ENCODE measurements around the gene SEMA5A. TPM values are rescaled to one million over a fixed set of nuclear protein-coding genes. Genes with fewer than 3 reads are reported as not detected.

SEMA5A gene
- total RNA-seq, 3 donors from 2014 or later, result 20.3 to 43.8 (median 33.6) TPM

DNA sequence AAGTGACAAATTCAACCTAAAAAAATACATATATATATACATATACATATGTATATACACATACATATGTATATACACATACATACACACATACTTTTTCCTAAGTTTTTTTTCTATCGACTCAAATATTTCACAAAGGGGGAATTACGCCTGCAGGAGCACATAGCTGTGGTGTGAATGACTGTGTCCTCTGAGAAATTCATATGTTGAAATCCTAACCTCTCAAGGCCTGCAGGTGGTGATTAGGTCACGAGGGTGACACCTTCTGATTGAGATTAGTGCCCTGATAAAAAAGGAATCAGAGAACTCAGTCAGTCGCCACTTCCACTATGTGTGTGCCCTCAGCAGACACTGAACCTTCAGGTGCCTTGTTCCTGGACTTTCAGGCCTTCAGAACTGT lies 248.7 kb downstream of the SEMA5A start:
- Histone ChIP-seq H3K4me3 (no peak overlapping the region), H3K36me3 (ENCODE audit: low read depth) (no peaks in the 10 kb centered on the region), H3K9me3 (no peaks in the 10 kb centered on the region), H3K4me1 (ENCODE audit: low read depth) (no peaks in the 10 kb centered on the region)
- TF ChIP-seq, protein P1, sequence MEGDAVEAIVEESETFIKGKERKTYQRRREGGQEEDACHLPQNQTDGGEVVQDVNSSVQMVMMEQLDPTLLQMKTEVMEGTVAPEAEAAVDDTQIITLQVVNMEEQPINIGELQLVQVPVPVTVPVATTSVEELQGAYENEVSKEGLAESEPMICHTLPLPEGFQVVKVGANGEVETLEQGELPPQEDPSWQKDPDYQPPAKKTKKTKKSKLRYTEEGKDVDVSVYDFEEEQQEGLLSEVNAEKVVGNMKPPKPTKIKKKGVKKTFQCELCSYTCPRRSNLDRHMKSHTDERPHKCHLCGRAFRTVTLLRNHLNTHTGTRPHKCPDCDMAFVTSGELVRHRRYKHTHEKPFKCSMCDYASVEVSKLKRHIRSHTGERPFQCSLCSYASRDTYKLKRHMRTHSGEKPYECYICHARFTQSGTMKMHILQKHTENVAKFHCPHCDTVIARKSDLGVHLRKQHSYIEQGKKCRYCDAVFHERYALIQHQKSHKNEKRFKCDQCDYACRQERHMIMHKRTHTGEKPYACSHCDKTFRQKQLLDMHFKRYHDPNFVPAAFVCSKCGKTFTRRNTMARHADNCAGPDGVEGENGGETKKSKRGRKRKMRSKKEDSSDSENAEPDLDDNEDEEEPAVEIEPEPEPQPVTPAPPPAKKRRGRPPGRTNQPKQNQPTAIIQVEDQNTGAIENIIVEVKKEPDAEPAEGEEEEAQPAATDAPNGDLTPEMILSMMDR (IDR thresholded peaks at IDR 0.05), result no peak
- intact Hi-C loops (cut with DNase I, micrococcal nuclease), result no loop called here
- ATAC-seq (no peak), DNase-seq (no peak)

GRCh38 chr5:9295466-9295801 lies 250.4 kb downstream of the SEMA5A start:
- ATAC-seq (no peak), DNase-seq (no peak)
- intact Hi-C loops (cut with DNase I, micrococcal nuclease), result no loop called here
- Histone ChIP-seq H3K36me3 (ENCODE audit: low read depth) (no peaks in the 10 kb centered on the region), H3K4me3 (no peak overlapping the region), H3K9me3 (no peaks in the 10 kb centered on the region), H3K4me1 (ENCODE audit: low read depth) (no peaks in the 10 kb centered on the region)
- TF ChIP-seq, protein P1 (IDR thresholded peaks at IDR 0.05), result no peak

- intact Hi-C loops (cut with DNase I, micrococcal nuclease), result no loop called here
- no peak for ATAC-seq
Observed at GRCh38 chr5:9294793-9295465, 250.9 kb downstream of the SEMA5A start.

DNA sequence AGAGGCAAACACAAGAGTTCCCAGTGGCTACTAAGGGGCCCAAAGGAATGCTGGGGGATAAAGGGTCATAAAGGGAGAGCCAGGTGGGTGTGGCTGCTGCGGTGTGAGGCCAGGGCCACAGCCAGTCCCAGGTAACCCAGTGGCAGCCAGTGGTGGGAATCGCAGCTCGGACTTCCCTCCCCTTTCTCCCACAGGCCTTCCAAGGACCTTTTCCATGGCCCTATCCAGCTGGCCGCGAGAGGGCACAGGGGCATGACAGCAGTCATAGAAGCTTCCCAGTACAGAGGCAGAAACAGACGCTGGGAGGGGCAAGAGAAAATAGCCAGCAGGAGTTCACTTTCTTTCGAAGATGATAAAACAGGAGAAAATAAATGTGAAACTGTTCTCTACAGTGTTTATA lies 257.6 kb downstream of the SEMA5A start:
- TF ChIP-seq, protein P1 (IDR thresholded peaks at IDR 0.05), result no peak
- intact Hi-C loops (cut with DNase I, micrococcal nuclease), result no loop called here
- DNase-seq, result no peak
- H3K4me3 ChIP-seq, result no peak overlapping the region
- H3K9me3 ChIP-seq, result no peaks in the 10 kb centered on the region
- H3K36me3 ChIP-seq (ENCODE audit: low read depth), result no peaks in the 10 kb centered on the region
- no peaks in the 10 kb centered on the region for H3K4me1 ChIP-seq (ENCODE audit: low read depth)
- no peak for ATAC-seq

More at GRCh38 chr5:9294793-9295465, 250.9 kb downstream of the SEMA5A start:
- Histone ChIP-seq H3K4me1 (ENCODE audit: low read depth) (no peaks in the 10 kb centered on the region), H3K9me3 (no peaks in the 10 kb centered on the region), H3K36me3 (ENCODE audit: low read depth) (no peaks in the 10 kb centered on the region), H3K4me3 (no peak overlapping the region)
- no peak for DNase-seq
- TF ChIP-seq, protein P1 (IDR thresholded peaks at IDR 0.05), result no peak

- intact Hi-C loops (cut with DNase I, micrococcal nuclease), result no loop called here
- ATAC-seq, result no peak
- Histone ChIP-seq H3K4me1 (ENCODE audit: low read depth) (no peaks in the 10 kb centered on the region), H3K9me3 (no peaks in the 10 kb centered on the region), H3K4me3 (no peak overlapping the region), H3K36me3 (ENCODE audit: low read depth) (no peaks in the 10 kb centered on the region)
- no peak for DNase-seq
- TF ChIP-seq, protein P1 (IDR thresholded peaks at IDR 0.05), result no peak
Observed at GRCh38 chr5:9284781-9285307, 261.0 kb downstream of the SEMA5A start.
